SK-N-SH (cell line): ENCODE measurements around the gene SPOCK1.

Source experiments
- CTCF ChIP-seq: fragments of 200-600 bp; sonication (generic); IDR thresholded peaks from 2 replicates; pipeline ENCODE4 v1.6.1; 2017; ENCODE audit warnings: antibody characterized with exemption, mild to moderate bottlenecking, moderate library complexity
- JUND ChIP-seq: IDR thresholded peaks from 2 replicates; pipeline ENCODE4 v1.4.0; 2012
- MXI1 ChIP-seq: IDR thresholded peaks from 2 replicates; pipeline ENCODE4 v1.6.1; 2012; ENCODE audit warnings: mild to moderate bottlenecking, low read depth, low read length, improper control_type of control experiment
- SIN3A ChIP-seq: IDR thresholded peaks from 2 replicates; pipeline ENCODE4 v1.6.1; 2012; ENCODE audit warnings: low read depth, mild to moderate bottlenecking, low read length, moderate library complexity, borderline replicate concordance
- TAF1 ChIP-seq: IDR thresholded peaks from 2 replicates; pipeline ENCODE4 v1.6.1; 2012; ENCODE audit warnings: low read depth, mild to moderate bottlenecking, low read length, moderate library complexity, borderline replicate concordance
- YY1 ChIP-seq: IDR thresholded peaks from 2 replicates; pipeline ENCODE4 v1.4.0; 2012; ENCODE audit warnings: low read depth, mild to moderate bottlenecking

DNA sequence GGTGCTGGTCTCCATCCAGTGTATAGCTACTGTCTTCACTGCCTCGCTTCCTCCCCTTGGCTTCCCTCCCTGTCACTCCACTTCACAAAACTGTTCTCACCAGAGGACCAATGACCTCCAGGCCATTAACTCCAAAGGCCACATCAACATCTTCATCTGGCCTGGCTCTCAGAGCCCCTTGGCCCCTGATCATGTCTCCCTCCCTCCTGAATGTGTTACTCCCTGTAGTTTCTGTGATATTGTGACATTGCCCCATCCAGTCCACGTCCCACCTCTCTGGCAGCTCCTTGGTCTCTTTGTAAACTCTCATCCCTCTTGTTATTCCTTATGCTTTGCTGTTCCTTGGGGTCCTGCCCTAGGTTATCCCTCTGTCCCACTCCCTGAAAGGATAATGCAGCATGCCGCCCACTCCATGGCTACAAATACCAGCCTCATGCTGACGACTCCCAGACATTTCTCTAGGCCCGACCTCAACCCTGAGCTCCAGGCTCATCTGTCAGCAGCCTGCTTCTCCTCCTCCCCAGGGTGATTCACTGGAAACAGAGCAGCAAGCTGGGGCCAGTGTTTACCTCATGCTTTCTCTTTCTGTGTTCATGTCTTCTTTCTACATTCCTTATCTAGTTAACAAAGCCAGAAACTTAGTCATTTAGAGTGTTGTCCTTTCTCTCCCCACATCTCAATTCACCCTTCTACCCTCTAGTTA lies 312.2 kb downstream of the SPOCK1 start:
- no peak for TF ChIP-seq SIN3A
- no peak for TF ChIP-seq TAF1
- TF ChIP-seq MXI1 = no peak
- no peak for TF ChIP-seq CTCF
- TF ChIP-seq JUND = no peak
- TF ChIP-seq YY1 = no peak
